Ramos (cell line): ENCODE results near the gene SPATS2L.

Experiments used
- in situ Hi-C: fragments of 300-500 bp; cut with MboI; formaldehyde crosslinking; loops from one replicate; pipeline ENCODE4 v1.14.3; 2022; ENCODE audit warnings: low sequenced_read_pairs; ENCODE audit not compliant: unreplicated experiment

The SPATS2L gene

GRCh38 chr2:200431996-200432705 is 125.7 kb downstream of the SPATS2L start:
- in situ Hi-C loops: no loop called here

GRCh38 chr2:200435379-200435778 is 128.9 kb downstream of the SPATS2L start:
- in situ Hi-C loops: no loop called here

GRCh38 chr2:200438251-200438650 is 131.8 kb downstream of the SPATS2L start:
- in situ Hi-C loops: no loop called here

- in situ Hi-C loops: no loop called here
Measured at GRCh38 chr2:200438846-200439245, 132.4 kb downstream of the SPATS2L start.

GRCh38 chr2:200439981-200440380 is 133.5 kb downstream of the SPATS2L start:
- in situ Hi-C loops: no loop called here

GRCh38 chr2:200442471-200442870 is 136.0 kb downstream of the SPATS2L start:
- in situ Hi-C loops: no loop called here

GRCh38 chr2:200443376-200443775 is 136.9 kb downstream of the SPATS2L start:
- in situ Hi-C loops: no loop called here

- in situ Hi-C loops: no loop called here
Measured at GRCh38 chr2:200443916-200444315, 137.4 kb downstream of the SPATS2L start.

- in situ Hi-C loops: no loop called here
Measured at GRCh38 chr2:200444530-200444929, 138.0 kb downstream of the SPATS2L start.

- in situ Hi-C loops: no loop called here
Measured at GRCh38 chr2:200445284-200445683, 138.8 kb downstream of the SPATS2L start.

GRCh38 chr2:200446612-200447011 is 140.1 kb downstream of the SPATS2L start:
- in situ Hi-C loops: no loop called here

- in situ Hi-C loops: no loop called here
Measured at GRCh38 chr2:200447139-200447855, 140.8 kb downstream of the SPATS2L start.

- in situ Hi-C loops: no loop called here
Measured at GRCh38 chr2:200448455-200448854, 142.0 kb downstream of the SPATS2L start.

GRCh38 chr2:200449149-200449548 is 142.7 kb downstream of the SPATS2L start:
- in situ Hi-C loops: no loop called here

GRCh38 chr2:200450288-200450687 is 143.8 kb downstream of the SPATS2L start:
- in situ Hi-C loops: no loop called here

- in situ Hi-C loops: no loop called here
Measured at GRCh38 chr2:200451511-200451910, 145.0 kb downstream of the SPATS2L start.

GRCh38 chr2:200452377-200452776 is 145.9 kb downstream of the SPATS2L start:
- in situ Hi-C loops: no loop called here

GRCh38 chr2:200453142-200453852 is 146.8 kb downstream of the SPATS2L start:
- in situ Hi-C loops: no loop called here

GRCh38 chr2:200453853-200454534 is 147.5 kb downstream of the SPATS2L start:
- in situ Hi-C loops: no loop called here

GRCh38 chr2:200454927-200455801 is 148.7 kb downstream of the SPATS2L start:
- in situ Hi-C loops: no loop called here
